GM23248 (cell line): ENCODE measurements around the gene GAST. TPM values are rescaled to one million over a fixed set of nuclear protein-coding genes. Genes with fewer than 3 reads are reported as not detected.

Experiments
- DNase-seq: peaks from one replicate; pipeline ENCODE4 v3.0.0-alpha.2; 2015
- H2AFZ ChIP-seq: fragments of 200-600 bp; sonication (generic); 2 replicates; pipeline ENCODE4 v1.6.1; 2016; ENCODE audit warnings: antibody characterized with exemption
- H3F3A ChIP-seq: fragments of 200-600 bp; sonication (generic); 2 replicates; pipeline ENCODE4 v1.6.1; 2016; ENCODE audit warnings: mild to moderate bottlenecking, antibody characterized with exemption, mixed run types; ENCODE audit not compliant: insufficient read depth
- H3K27ac ChIP-seq: fragments of 200-600 bp; sonication (generic); 2 replicates; pipeline ENCODE4 v1.5.1; 2016; ENCODE audit warnings: mild to moderate bottlenecking
- H3K27me3 ChIP-seq: fragments of 200-600 bp; sonication (generic); replicated peaks from 2 replicates; pipeline ENCODE4 v1.6.1; 2016; ENCODE audit warnings: mild to moderate bottlenecking; ENCODE audit not compliant: insufficient read depth
- H3K36me3 ChIP-seq: fragments of 200-600 bp; sonication (generic); 2 replicates; pipeline ENCODE4 v1.6.1; 2016; ENCODE audit warnings: low read depth, mild to moderate bottlenecking
- H3K4me1 ChIP-seq: fragments of 200-600 bp; sonication (generic); 2 replicates; pipeline ENCODE4 v1.6.1; 2016; ENCODE audit warnings: mild to moderate bottlenecking; ENCODE audit not compliant: insufficient read depth
- H3K4me2 ChIP-seq: fragments of 200-600 bp; sonication (generic); one replicate; pipeline ENCODE4 v1.6.1; 2016; ENCODE audit warnings: mild to moderate bottlenecking; ENCODE audit not compliant: unreplicated experiment
- H3K4me3 ChIP-seq: fragments of 200-600 bp; sonication (generic); 2 replicates; pipeline ENCODE4 v1.5.1; 2016; ENCODE audit warnings: mild to moderate bottlenecking
- H3K79me2 ChIP-seq: fragments of 200-600 bp; sonication (generic); 2 replicates; pipeline ENCODE4 v1.6.1; 2016; ENCODE audit warnings: mild to moderate bottlenecking; ENCODE audit not compliant: insufficient read depth
- H3K9ac ChIP-seq: fragments of 200-600 bp; sonication (generic); 2 replicates; pipeline ENCODE4 v1.6.1; 2016; ENCODE audit warnings: mild to moderate bottlenecking
- H3K9me2 ChIP-seq: fragments of 200-600 bp; sonication (generic); 2 replicates; pipeline ENCODE4 v1.6.1; 2016; ENCODE audit warnings: mixed run types, mild to moderate bottlenecking, moderate library complexity; ENCODE audit not compliant: insufficient read depth
- H3K9me3 ChIP-seq: fragments of 200-600 bp; sonication (generic); one replicate; pipeline ENCODE4 v1.6.1; 2017; ENCODE audit warnings: low read depth
- H4K20me1 ChIP-seq: fragments of 200-600 bp; sonication (generic); 2 replicates; pipeline ENCODE4 v1.6.0; 2016; ENCODE audit not compliant: insufficient read depth
- EZH2 ChIP-seq: fragments of 200-600 bp; sonication (generic); IDR thresholded peaks from 2 replicates; pipeline ENCODE4 v1.6.1; 2018; ENCODE audit warnings: antibody characterized with exemption, mild to moderate bottlenecking; ENCODE audit not compliant: insufficient read depth, poor library complexity, severe bottlenecking
- EZH2phosphoT487 ChIP-seq: fragments of 200-600 bp; sonication (generic); IDR thresholded peaks from 2 replicates; pipeline ENCODE4 v1.6.1; 2018; ENCODE audit warnings: antibody characterized with exemption, moderate library complexity, mild to moderate bottlenecking, low read depth; ENCODE audit not compliant: insufficient read depth
- WGBS, 2 experiments: methylation state at CpG; one replicate each; pipeline ENCODE4 v1.1.6; 2015 to 2017; ENCODE audit warnings: low lambda C conversion rate in 2 of 2, low coverage in 1 of 2; ENCODE audit errors: missing lambda C conversion rate in 2 of 2; 5-methylcytosine and 5-hydroxymethylcytosine counted together
- in situ Hi-C: fragments of 300-500 bp; cut with MboI; formaldehyde crosslinking; loops from 2 replicates; pipeline ENCODE4 v1.15.0; 2020
- polyA plus RNA-seq: library from polyadenylated mRNA; unstranded; fragments of >200 nt; fragmentation: Nextera tagmentation; extraction: Ambion mirVana; gene quantifications from 2 replicates; pipeline ENCODE4 v1.2.1, GENCODE V29; 2016
- total RNA-seq: library from RNA; depleted of rRNA; stranded (reverse); fragments of >200 nt; shearing (Covaris generic); gene quantifications from 2 replicates; pipeline ENCODE4 v1.2.3, GENCODE V29; 2014

Gene GAST
- total and polyA plus RNA-seq, 2 experiments from 2014 or later = not detected

DNA sequence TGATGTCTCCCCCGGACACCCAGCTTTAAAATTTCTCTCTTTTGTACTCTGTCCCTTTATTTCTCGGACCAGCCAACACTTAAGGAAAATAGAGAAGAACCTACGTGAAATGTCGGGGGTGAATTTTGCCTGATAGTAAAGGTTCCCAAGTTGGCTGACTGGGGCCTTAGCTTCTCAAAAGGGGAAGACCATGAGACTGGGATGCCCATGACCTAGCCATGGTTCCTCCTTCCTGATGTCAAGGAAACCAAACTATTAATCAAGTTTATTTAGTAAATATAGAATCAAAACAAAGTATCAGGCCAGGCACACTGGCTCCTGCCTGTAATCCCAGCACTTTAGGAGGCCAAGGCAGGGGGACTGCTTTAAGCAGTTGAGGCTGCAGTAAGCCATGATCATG lies 25.9 kb upstream of the GAST start:
- Histone ChIP-seq H3K4me3 (no peak overlapping the region), H3K36me3 (peaks cover 19% of the 10 kb centered on the region), H3K9me2 (no peaks in the 10 kb centered on the region), H3K9ac (no peak overlapping the region), H3K4me1 (peaks cover 15% of the 10 kb centered on the region), H3F3A (peaks cover 25% of the 10 kb centered on the region), H3K9me3 (no peaks in the 10 kb centered on the region), H3K27ac (no peak overlapping the region), H3K27me3 (no peaks in the 10 kb centered on the region), H3K79me2 (peaks cover 20% of the 10 kb centered on the region), H3K4me2 (no peak overlapping the region), H2AFZ (no peak overlapping the region), H4K20me1 (peaks cover 8% of the 10 kb centered on the region; the same call in 1 of the 2 replicates)
- TF ChIP-seq EZH2 (no peak), EZH2phosphoT487 (no peak)
- DNase-seq = no peak
- in situ Hi-C loops = no loop called here
- WGBS, 2 experiments = 82 to 90% methylated on average over 4 of the region's 4 CpGs

DNA sequence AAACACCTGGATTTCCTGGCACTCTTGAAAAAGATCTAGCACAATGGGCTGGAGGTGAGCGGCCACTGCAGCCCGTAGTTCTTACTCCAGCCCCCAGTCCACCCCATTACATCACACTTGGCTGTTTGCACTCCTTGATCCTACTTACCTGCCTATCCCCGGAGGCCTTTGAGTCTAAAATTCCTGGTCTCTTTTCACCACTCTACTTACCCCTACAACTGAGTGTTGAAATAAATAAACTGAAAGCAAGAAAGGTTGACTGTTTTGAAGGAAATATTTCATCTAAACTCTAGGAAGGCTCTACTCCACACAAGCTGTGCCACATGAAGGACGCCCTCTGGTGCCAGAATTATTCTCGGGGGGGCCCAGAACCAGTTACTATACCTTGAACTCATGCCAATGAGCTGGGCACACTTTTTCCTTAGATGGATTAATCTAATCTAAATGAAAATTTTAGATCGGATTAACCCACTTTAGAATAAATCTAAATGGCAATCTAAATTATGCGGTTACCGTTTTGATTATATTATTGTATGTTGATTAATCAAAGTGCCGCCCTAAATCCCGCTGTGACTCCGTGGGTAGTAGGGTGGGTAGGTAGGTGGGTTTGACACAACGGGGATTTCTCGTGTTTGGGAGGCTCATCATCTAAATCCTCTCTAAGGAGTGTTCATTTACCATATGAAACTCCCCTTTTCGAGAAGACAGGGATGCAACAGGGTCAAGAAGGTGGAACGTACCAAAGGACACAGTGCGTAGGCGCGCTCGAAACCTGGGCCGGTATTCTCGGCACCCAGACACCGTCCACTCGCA lies 24.1 kb upstream of the GAST start:
- Histone ChIP-seq H3K9me3 (no peaks in the 10 kb centered on the region), H3K4me3 (peak overlapping the region; percentile 88), H3K4me1 (peaks cover 21% of the 10 kb centered on the region), H3F3A (peaks cover 43% of the 10 kb centered on the region), H4K20me1 (peaks cover 12% of the 10 kb centered on the region; the same call in 1 of the 2 replicates), H3K9me2 (no peaks in the 10 kb centered on the region), H3K79me2 (peaks cover 23% of the 10 kb centered on the region), H3K36me3 (peaks cover 37% of the 10 kb centered on the region), H3K27ac (peak overlapping the region; percentile 84), H2AFZ (peak overlapping the region; percentile 89), H3K27me3 (no peaks in the 10 kb centered on the region), H3K9ac (peak overlapping the region; percentile 100), H3K4me2 (peak overlapping the region; percentile 96)
- peak; percentile 73 for DNase-seq
- in situ Hi-C loops = no loop called here
- TF ChIP-seq EZH2phosphoT487 = no peak
- no peak for TF ChIP-seq EZH2
- 8% methylated on average over 23 of the region's 23 CpGs for WGBS, 2 experiments

DNA sequence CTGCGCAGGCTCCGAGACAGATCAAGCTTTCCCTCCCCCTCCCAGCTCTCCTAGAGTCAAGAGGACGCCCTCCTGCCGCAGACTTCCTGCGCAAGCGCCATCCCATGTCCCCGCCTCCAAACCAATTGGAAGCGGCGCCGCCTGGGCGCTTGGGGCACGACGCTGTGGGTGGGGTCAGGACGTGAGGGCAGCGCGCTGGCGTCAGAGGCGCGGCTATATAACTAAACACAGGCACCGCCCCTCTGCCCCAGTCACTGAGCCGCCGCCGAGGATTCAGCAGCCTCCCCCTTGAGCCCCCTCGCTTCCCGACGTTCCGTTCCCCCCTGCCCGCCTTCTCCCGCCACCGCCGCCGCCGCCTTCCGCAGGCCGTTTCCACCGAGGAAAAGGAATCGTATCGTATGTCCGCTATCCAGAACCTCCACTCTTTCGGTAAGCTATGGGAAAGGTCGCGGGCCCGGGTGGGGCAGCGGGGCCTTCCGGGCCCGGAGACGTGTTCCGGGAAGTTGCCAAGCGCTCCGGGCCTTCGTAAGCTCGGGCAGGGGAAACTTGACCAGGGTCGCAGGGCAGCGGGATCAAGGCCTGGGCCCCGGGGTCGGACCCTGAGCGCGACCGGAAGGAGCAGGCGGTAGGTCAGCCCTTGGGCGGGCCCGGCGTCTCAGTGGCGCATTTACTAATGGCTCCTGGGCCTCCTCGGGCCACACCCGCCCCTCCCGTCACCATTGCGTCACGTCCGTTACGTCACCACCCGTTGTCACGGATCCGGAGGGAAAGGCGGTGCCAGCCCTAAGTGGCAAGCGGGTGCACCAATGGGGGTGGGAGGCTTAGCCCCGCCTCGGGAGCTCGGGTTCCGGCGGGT lies 23.3 kb upstream of the GAST start, which contains the start of gene EIF1:
Gene EIF1 (plus strand): TSS at position 245 of the 856 bp plus-strand sequence. CDS start 154 bp downstream, at position 399.
- peak within 1 kb of the TSS; percentile 96 for H3K4me2 ChIP-seq
- peak within 1 kb of the TSS; percentile 100 for H3K9ac ChIP-seq
- peak within 1 kb of the TSS; percentile 100 for H3K27ac ChIP-seq
- H3K36me3 ChIP-seq = peaks cover 38% of the 10 kb centered on the region
- H3K4me1 ChIP-seq = peaks cover 21% of the 10 kb centered on the region
- H4K20me1 ChIP-seq = peaks cover 12% of the 10 kb centered on the region; the same call in 1 of the 2 replicates
- TF ChIP-seq EZH2 (no peak), EZH2phosphoT487 (no peak)
- no peaks in the 10 kb centered on the region for H3K27me3 ChIP-seq
- H3F3A ChIP-seq = peaks cover 51% of the 10 kb centered on the region
- no peaks in the 10 kb centered on the region for H3K9me3 ChIP-seq
- peaks cover 23% of the 10 kb centered on the region for H3K79me2 ChIP-seq
- peak within 1 kb of the TSS; percentile 89 for H3K4me3 ChIP-seq
- in situ Hi-C loops = no loop called here
- peak; percentile 100 for DNase-seq
- H3K9me2 ChIP-seq = no peaks in the 10 kb centered on the region
- peak within 1 kb of the TSS; percentile 89 for H2AFZ ChIP-seq
- 1% methylated on average over 66 to 70 of the region's 81 CpGs for WGBS, 2 experiments

DNA sequence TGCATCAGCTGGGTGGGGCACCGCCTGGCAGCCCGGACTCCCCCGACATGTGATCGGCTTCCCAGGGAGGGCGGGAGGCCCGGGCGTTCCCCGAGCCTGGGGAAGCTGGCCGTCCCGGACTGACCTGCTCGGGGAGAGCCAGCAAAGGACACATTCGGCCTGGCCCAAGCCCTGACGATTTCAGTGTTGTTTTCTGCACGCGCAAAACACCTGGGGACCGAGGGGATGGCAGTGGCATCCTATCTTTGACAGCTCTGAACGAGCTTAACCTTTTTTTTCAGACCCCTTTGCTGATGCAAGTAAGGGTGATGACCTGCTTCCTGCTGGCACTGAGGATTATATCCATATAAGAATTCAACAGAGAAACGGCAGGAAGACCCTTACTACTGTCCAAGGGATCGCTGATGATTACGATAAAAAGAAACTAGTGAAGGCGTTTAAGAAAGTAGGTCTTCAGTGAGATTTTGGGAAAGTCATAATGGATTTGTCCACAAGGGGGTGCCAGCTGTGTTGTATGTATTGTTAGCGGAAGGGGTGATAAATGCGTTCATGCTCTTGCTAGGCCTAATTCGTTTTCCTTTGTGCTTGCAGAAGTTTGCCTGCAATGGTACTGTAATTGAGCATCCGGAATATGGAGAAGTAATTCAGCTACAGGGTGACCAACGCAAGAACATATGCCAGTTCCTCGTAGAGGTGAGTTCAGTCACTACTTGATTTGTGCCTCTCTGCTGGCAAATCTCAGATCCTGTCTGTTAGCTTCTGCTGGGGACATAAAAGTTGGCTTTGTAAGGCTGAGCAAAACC lies 22.4 kb upstream of the GAST start:
- Histone ChIP-seq H3K36me3 (peaks cover 38% of the 10 kb centered on the region), H3K9me2 (no peaks in the 10 kb centered on the region), H2AFZ (no peak overlapping the region), H3K27me3 (no peaks in the 10 kb centered on the region), H3F3A (peaks cover 58% of the 10 kb centered on the region), H3K79me2 (peaks cover 23% of the 10 kb centered on the region), H3K4me3 (peak overlapping the region; percentile 89), H3K27ac (peak overlapping the region; percentile 100), H3K4me2 (peak overlapping the region; percentile 94), H3K4me1 (peaks cover 21% of the 10 kb centered on the region), H4K20me1 (peaks cover 12% of the 10 kb centered on the region; the same call in 1 of the 2 replicates), H3K9me3 (no peaks in the 10 kb centered on the region), H3K9ac (peak overlapping the region; percentile 100)
- in situ Hi-C loops = no loop called here
- WGBS, 2 experiments = 0 to 1% methylated on average over 27 of the region's 27 CpGs
- peak; percentile 75 for DNase-seq
- TF ChIP-seq EZH2phosphoT487 = no peak
